BLaER1 treated with 17β-estradiol and CSF1 and Interleukin-3, amounts not matched to agents 10 nM and 100 nM (cell line): ENCODE data around the gene CALHM4.

Experiments used
- H3K27ac ChIP-seq, 11 experiments: shearing (Covaris generic); formaldehyde crosslinking; 2 replicates each; pipeline ENCODE4 v1.8.1; 2022
- H3K27me3 ChIP-seq, 11 experiments: shearing (Covaris generic); formaldehyde crosslinking; 2 replicates each; pipeline ENCODE4 v1.8.1; 2022
- H3K36me3 ChIP-seq, 11 experiments: shearing (Covaris generic); formaldehyde crosslinking; 2 replicates each; pipeline ENCODE4 v1.8.1; 2022
- H3K4me1 ChIP-seq, 10 experiments: shearing (Covaris generic); formaldehyde crosslinking; 2 replicates each; pipeline ENCODE4 v1.8.1; 2022
- H3K4me2 ChIP-seq, 11 experiments: shearing (Covaris generic); formaldehyde crosslinking; 2 replicates each; pipeline ENCODE4 v1.8.1; 2022
- H3K4me3 ChIP-seq, 10 experiments: shearing (Covaris generic); formaldehyde crosslinking; 2 replicates each; pipeline ENCODE4 v1.8.1; 2022
- H3K9ac ChIP-seq, 11 experiments: shearing (Covaris generic); formaldehyde crosslinking; 2 replicates each; pipeline ENCODE4 v1.8.1; 2022
- H3K9me3 ChIP-seq, 11 experiments: shearing (Covaris generic); formaldehyde crosslinking; replicated peaks in 1 of 11; 2 replicates each; pipeline ENCODE4 v1.8.1; 2022
- H4K20me1 ChIP-seq, 11 experiments: shearing (Covaris generic); formaldehyde crosslinking; 2 replicates each; pipeline ENCODE4 v1.8.1; 2022
- Cebpa-rat ChIP-seq, 11 experiments: shearing (Covaris generic); IDR thresholded peaks; 2 replicates each; pipeline ENCODE4 v1.8.1; 2022

The CALHM4 gene

DNA sequence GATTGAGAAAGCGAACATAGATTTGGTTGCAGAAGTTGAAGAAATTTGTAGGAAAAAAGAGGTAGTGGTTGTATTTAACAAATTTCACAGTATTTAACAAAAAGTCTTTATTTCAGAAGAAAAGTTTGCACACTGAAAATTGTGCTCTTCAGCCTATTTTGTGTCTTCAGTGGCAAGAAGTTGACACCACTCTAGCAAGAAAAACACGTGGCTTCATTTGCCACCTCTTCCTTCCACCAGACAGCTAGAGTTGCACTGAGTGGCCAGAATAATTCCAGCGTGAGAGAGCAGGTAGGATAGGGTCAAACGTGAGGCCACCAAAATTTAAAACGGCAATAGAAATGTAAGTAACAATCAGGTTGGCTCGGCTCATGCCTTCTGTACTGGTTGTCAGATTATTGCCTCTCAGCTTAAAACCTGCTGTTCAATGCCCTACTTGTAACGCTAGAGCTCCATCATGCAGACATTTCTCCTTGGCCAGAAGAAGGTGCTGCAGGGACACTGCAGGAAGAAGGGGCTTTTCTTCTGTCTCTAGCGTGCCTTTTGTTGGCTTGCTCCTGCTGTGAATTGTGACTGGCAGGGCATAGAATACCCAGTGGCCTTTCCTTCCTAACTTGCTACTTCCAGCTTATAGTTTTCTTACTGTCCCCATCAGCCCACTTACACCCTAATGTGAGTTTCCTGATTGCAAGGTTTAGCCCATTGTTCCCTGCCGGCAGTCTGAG, 20.2 kb upstream of the CALHM4 start:
- Histone ChIP-seq H3K27me3 (no peaks in the 10 kb centered on the region), H3K36me3 (no peaks in the 10 kb centered on the region), H4K20me1 (no peaks in the 10 kb centered on the region), H3K9me3 (no peaks in the 10 kb centered on the region), H3K4me3 (no peak overlapping the region), H3K27ac (no peak overlapping the region), H3K9ac (no peak overlapping the region), H3K4me2 (no peak overlapping the region; a peak in 1 of 22 replicates), H3K4me1 (peaks cover 0 to 42% (median 0%) of the 10 kb centered on the region in 10 experiments; a peak in 7 of 20 replicates)
- TF ChIP-seq Cebpa-rat (IDR thresholded peaks at IDR 0.05), result no peak

DNA sequence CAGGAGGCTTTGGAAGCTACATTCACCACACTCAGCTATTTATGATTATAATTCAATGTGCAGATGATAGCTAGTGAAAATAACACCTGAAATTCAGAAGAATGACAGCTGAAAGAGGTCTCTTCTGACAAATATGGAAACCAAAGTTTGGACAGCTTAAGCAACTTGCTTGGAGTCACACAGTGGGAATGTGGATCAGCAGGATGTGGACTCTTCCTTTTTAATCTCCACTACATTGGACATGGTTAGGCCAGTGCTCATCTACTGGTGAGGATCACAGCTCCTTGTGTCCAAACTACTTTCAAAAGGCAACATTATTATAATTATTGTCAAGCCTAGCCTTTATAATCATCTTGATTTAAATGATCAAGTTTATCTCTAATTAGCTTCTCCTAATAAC, 18.4 kb upstream of the CALHM4 start:
- Histone ChIP-seq H3K36me3 (no peaks in the 10 kb centered on the region), H3K4me1 (peaks cover 0 to 28% (median 0%) of the 10 kb centered on the region in 10 experiments; a peak in 7 of 20 replicates), H3K27ac (no peak overlapping the region), H3K9me3 (no peaks in the 10 kb centered on the region), H3K27me3 (no peaks in the 10 kb centered on the region), H3K4me3 (no peak overlapping the region), H4K20me1 (no peaks in the 10 kb centered on the region), H3K4me2 (no peak overlapping the region), H3K9ac (no peak overlapping the region)
- no peak for TF ChIP-seq Cebpa-rat (IDR thresholded peaks at IDR 0.05)

DNA sequence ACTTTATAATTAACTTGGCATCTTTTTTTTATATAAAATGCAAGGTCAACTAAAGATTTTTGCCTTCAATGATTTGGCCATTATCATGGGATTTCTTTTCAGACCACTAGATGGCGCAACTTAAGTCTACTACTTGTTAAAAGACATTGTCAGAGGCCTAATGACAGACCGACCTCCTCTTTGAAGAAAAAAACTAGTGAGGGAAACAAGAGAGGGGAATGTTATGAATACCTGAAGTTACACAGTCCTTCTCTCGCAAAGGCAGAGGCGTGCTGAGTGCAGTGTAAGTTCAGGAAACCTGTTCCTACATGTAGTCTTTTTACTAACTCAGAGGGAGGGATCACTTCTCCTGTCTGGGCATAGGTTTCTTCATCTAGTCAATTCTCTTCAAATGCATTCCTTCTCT, 17.3 kb upstream of the CALHM4 start:
- TF ChIP-seq Cebpa-rat (IDR thresholded peaks at IDR 0.05), result no peak
- Histone ChIP-seq H3K36me3 (no peaks in the 10 kb centered on the region), H3K27ac (no peak overlapping the region), H3K27me3 (no peaks in the 10 kb centered on the region), H3K4me1 (peaks cover 0 to 18% (median 0%) of the 10 kb centered on the region in 10 experiments; a peak in 6 of 20 replicates), H3K4me2 (no peak overlapping the region), H3K4me3 (no peak overlapping the region), H3K9ac (no peak overlapping the region), H4K20me1 (no peaks in the 10 kb centered on the region), H3K9me3 (no peaks in the 10 kb centered on the region)

GRCh38 chr6:116542426-116542825, 11.1 kb upstream of the CALHM4 start:
- Histone ChIP-seq H3K36me3 (no peaks in the 10 kb centered on the region), H3K9me3 (no peaks in the 10 kb centered on the region), H3K9ac (no peak overlapping the region), H4K20me1 (no peaks in the 10 kb centered on the region), H3K4me3 (no peak overlapping the region), H3K4me1 (no peaks in the 10 kb centered on the region), H3K27me3 (no peaks in the 10 kb centered on the region), H3K4me2 (no peak overlapping the region), H3K27ac (no peak overlapping the region)
- no peak for TF ChIP-seq Cebpa-rat (IDR thresholded peaks at IDR 0.05)

DNA sequence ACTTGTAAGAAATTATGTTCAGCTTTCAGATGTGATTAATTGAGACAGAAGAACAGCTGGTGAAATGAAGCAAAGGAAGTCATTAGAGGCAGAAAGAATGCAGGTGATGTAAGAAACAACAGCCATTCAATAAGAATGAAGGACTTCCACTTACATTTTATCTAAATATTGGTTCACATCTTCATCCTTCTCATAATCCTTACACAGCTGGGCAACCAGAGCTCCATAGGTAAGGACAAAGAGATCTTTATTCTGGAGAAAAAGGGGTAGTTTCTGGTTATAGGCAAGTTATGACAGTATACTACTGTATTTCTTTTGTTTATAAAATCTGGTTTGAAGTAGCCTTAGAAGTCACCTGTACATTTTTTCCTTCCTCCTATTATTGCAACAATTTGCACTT, 10.4 kb upstream of the CALHM4 start:
- no peak for TF ChIP-seq Cebpa-rat (IDR thresholded peaks at IDR 0.05)
- H3K9me3 ChIP-seq, result no peaks in the 10 kb centered on the region
- H3K36me3 ChIP-seq, result no peaks in the 10 kb centered on the region
- H3K4me1 ChIP-seq, result no peaks in the 10 kb centered on the region
- H3K4me2 ChIP-seq, result no peak overlapping the region
- H3K9ac ChIP-seq, result no peak overlapping the region
- H3K27ac ChIP-seq, result no peak overlapping the region
- no peaks in the 10 kb centered on the region for H3K27me3 ChIP-seq
- H4K20me1 ChIP-seq, result no peaks in the 10 kb centered on the region
- no peak overlapping the region for H3K4me3 ChIP-seq

DNA sequence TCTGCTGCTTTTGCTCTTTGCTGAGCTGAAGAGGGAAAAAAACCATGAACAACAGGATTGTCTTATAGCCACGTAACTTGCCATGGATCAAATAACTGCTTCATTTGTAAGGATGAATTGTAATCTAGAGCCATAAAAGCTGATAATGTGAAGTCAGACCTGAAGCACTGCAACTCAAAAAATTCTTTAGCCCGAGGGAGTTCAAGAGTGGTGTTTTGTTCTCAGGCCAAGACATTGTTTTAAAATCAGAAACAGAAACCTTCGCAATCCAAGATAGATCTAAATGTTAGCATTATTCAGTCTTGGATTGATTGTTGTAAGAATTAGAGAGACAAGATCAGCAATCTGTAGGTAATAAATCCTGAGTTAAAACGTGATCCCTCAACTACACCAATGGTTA, 7.9 kb upstream of the CALHM4 start, which contains the start of gene TRAPPC3L:
Gene TRAPPC3L (minus strand): TSS at position 34 of the 400 bp plus-strand sequence. CDS start 170 bp downstream, outside the sequence.
- no peaks in the 10 kb centered on the region for H3K36me3 ChIP-seq
- H3K9me3 ChIP-seq, result no peaks in the 10 kb centered on the region
- H3K4me1 ChIP-seq, result no peaks in the 10 kb centered on the region
- no peak within 1 kb of the TSS for H3K9ac ChIP-seq
- no peak within 1 kb of the TSS for H3K27ac ChIP-seq
- TF ChIP-seq Cebpa-rat (IDR thresholded peaks at IDR 0.05), result no peak
- no peaks in the 10 kb centered on the region for H4K20me1 ChIP-seq
- H3K4me3 ChIP-seq, result no peak within 1 kb of the TSS
- no peak within 1 kb of the TSS for H3K4me2 ChIP-seq
- H3K27me3 ChIP-seq, result no peaks in the 10 kb centered on the region

GRCh38 chr6:116547358-116547757, 6.2 kb upstream of the CALHM4 start:
- no peaks in the 10 kb centered on the region for H3K27me3 ChIP-seq
- no peak for TF ChIP-seq Cebpa-rat (IDR thresholded peaks at IDR 0.05)
- H3K4me2 ChIP-seq, result no peak overlapping the region
- H3K9ac ChIP-seq, result no peak overlapping the region
- H3K9me3 ChIP-seq, result no peaks in the 10 kb centered on the region
- no peaks in the 10 kb centered on the region for H3K4me1 ChIP-seq
- H3K27ac ChIP-seq, result no peak overlapping the region
- no peaks in the 10 kb centered on the region for H3K36me3 ChIP-seq
- H4K20me1 ChIP-seq, result no peaks in the 10 kb centered on the region
- H3K4me3 ChIP-seq, result no peak overlapping the region

- no peaks in the 10 kb centered on the region for H3K4me1 ChIP-seq
- H3K4me3 ChIP-seq, result no peak overlapping the region
- no peaks in the 10 kb centered on the region for H3K36me3 ChIP-seq
- no peak for TF ChIP-seq Cebpa-rat (IDR thresholded peaks at IDR 0.05)
- no peaks in the 10 kb centered on the region for H4K20me1 ChIP-seq
- H3K27ac ChIP-seq, result no peak overlapping the region
- H3K9ac ChIP-seq, result no peak overlapping the region
- H3K9me3 ChIP-seq, result no peaks in the 10 kb centered on the region
- H3K4me2 ChIP-seq, result no peak overlapping the region
- H3K27me3 ChIP-seq, result no peaks in the 10 kb centered on the region
These were observed 2.8 kb upstream of the CALHM4 start for GRCh38 chr6:116550796-116551195.

GRCh38 chr6:116556065-116556464, 2.5 kb downstream of the CALHM4 start:
- no peak overlapping the region for H3K4me3 ChIP-seq
- no peak overlapping the region for H3K9ac ChIP-seq
- no peak for TF ChIP-seq Cebpa-rat (IDR thresholded peaks at IDR 0.05)
- no peaks in the 10 kb centered on the region for H4K20me1 ChIP-seq
- H3K9me3 ChIP-seq, result no peaks in the 10 kb centered on the region
- no peak overlapping the region for H3K27ac ChIP-seq
- H3K4me1 ChIP-seq, result no peaks in the 10 kb centered on the region
- no peaks in the 10 kb centered on the region for H3K27me3 ChIP-seq
- H3K4me2 ChIP-seq, result no peak overlapping the region
- H3K36me3 ChIP-seq, result no peaks in the 10 kb centered on the region

DNA sequence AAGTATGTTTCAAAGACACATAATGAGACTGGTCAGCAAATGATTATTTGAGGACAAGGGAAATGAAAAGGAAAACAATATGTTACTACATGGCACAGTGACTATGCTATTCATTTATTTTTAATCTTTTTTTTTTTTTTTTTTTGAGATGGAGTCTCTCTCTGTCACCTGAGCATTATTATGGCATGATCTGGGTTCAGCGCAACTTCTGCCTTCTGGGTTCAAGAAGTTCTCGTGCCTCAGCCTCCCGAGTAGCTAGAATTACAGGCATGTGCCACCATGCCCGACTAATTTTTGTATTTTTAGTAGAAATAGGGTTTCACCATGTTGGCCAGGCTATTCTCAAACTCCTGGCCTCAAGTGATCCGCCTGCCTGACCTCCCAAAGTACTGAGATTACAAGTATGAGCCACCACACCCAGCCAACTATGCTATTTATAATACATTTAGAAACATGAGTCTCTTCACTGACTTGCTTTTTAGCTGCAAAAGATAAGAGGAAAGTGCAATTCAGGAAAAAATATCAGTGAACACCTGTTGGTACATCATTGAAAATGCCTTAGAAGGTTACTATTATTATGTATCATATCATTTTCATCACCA, 3.4 kb downstream of the CALHM4 start:
- Histone ChIP-seq H3K27me3 (no peaks in the 10 kb centered on the region), H3K27ac (no peak overlapping the region), H3K9me3 (no peaks in the 10 kb centered on the region), H3K4me3 (no peak overlapping the region), H3K4me2 (no peak overlapping the region), H3K36me3 (no peaks in the 10 kb centered on the region), H4K20me1 (no peaks in the 10 kb centered on the region), H3K9ac (no peak overlapping the region), H3K4me1 (no peaks in the 10 kb centered on the region)
- TF ChIP-seq Cebpa-rat (IDR thresholded peaks at IDR 0.05), result no peak
